GM19324 (cell line): Measurements from ENCODE around the gene SSTR3.

Experiments
- ATAC-seq: cut with Tn5 transposase; IDR thresholded peaks from one replicate; pipeline ENCODE4 v1.9.1; 2021; ENCODE audit warnings: mild to moderate bottlenecking, moderate library complexity; ENCODE audit not compliant: unreplicated experiment, low FRiP score

SSTR3 gene

DNA sequence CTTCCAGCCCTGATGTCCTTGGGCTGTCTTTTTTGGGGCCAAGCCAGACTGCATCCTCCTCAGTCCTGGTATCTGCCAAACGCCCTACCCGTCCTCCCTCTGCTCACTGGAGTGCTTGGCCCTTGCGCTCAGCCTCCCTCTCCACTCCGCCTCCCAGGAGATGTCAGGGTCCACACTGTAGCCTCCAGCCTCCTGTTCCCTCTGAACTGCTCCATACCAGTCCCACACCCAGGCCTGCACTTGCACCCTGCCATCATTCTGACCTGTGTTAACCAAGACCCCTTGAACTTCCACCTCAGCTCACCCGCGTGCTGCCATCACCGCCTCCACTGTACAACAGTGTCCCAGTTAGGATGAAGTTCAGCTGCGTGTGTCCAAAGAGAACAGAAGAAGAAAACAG, 56.3 kb downstream of the SSTR3 start:
- no peak for ATAC-seq

DNA sequence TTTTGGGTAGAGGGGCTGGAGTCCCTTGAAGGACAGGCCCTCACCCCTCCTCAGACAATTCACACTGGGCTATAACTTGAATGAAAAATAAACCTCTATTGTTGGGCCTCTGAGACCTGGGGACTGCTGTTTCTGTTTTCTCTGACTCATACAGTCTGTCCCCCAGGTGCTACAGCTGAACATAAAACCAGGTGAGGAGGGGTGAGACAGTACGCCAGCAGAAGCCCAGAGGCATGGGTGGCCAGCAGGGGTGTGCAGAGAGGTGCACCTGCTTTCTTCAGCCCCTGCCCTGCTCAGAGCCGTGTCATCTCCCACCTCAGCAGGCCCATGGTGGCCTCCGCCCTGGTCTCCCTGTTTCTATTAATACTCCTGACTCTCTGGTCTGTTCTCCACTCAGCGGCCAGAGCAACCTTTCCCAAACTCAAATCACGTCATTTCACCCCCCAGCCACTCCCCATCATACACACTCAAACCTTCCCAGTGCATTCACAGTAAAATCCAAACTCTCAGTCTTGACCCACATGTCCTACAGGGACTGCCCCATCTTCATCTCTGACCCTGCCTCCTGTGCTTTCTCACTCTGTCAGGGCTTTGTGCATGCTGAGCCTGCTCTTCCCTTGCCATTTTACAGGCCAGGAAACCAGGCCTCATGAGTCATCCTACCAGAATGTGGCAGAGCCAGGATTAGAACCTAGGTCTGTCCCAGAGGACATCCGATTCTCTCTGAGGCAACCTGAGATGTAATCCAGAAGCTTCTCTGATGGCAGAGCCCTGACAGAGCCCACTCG, 57.2 kb downstream of the SSTR3 start:
- no peak for ATAC-seq
